GM23248 (cell line): ENCODE measurements around the gene TRAF2.

ENCODE experiments used
- EZH2 ChIP-seq: fragments of 200-600 bp; sonication (generic); IDR thresholded peaks from 2 replicates; pipeline ENCODE4 v1.6.1; 2018; ENCODE audit warnings: antibody characterized with exemption, mild to moderate bottlenecking; ENCODE audit not compliant: insufficient read depth, poor library complexity, severe bottlenecking
- EZH2phosphoT487 ChIP-seq: fragments of 200-600 bp; sonication (generic); IDR thresholded peaks from 2 replicates; pipeline ENCODE4 v1.6.1; 2018; ENCODE audit warnings: antibody characterized with exemption, moderate library complexity, mild to moderate bottlenecking, low read depth; ENCODE audit not compliant: insufficient read depth

- TF ChIP-seq EZH2: no peak
- no peak for TF ChIP-seq EZH2phosphoT487
Observed at GRCh38 chr9:136939431-136939995, 53.2 kb downstream of the TRAF2 start.
